SK-N-SH treated with all-trans-retinoic acid at 6 μM for 48 hours (cell line): ENCODE data around the gene RAD51B.

Experiments used
- CSDC2 ChIP-seq: fragments of 250-450 bp; sonication (Bioruptor Pico); IDR thresholded peaks from 2 replicates; pipeline ENCODE4 v1.5.0; 2020; ENCODE audit warnings: mild to moderate bottlenecking, moderate library complexity
- ESRRG ChIP-seq: fragments of 250-450 bp; sonication (Bioruptor Pico); IDR thresholded peaks from 2 replicates; pipeline ENCODE4 v1.6.1; 2021; ENCODE audit warnings: mild to moderate bottlenecking
- ISL1 ChIP-seq: fragments of 250-450 bp; sonication (Bioruptor Pico); IDR thresholded peaks from 2 replicates; pipeline ENCODE4 v2.1.2; 2022; ENCODE audit warnings: mild to moderate bottlenecking, moderate library complexity
- OSR1 ChIP-seq: fragments of 250-450 bp; sonication (Bioruptor Pico); IDR thresholded peaks from 2 replicates; pipeline ENCODE4 v1.8.0; 2022; ENCODE audit warnings: moderate library complexity, mild to moderate bottlenecking, inconsistent platforms
- PATZ1 ChIP-seq: fragments of 250-450 bp; sonication (Bioruptor Pico); IDR thresholded peaks from 2 replicates; pipeline ENCODE4 v1.8.0; 2020; ENCODE audit warnings: mild to moderate bottlenecking, moderate library complexity, borderline replicate concordance
- RARB ChIP-seq: fragments of 250-450 bp; sonication (Bioruptor Pico); IDR thresholded peaks from 2 replicates; pipeline ENCODE4 v1.8.0; 2021; ENCODE audit warnings: mild to moderate bottlenecking, moderate library complexity
- SNAI2 ChIP-seq: fragments of 250-450 bp; sonication (Bioruptor Pico); IDR thresholded peaks from 2 replicates; pipeline ENCODE4 v1.5.0; 2020; ENCODE audit warnings: mild to moderate bottlenecking, moderate library complexity
- TSHZ2 ChIP-seq: fragments of 250-450 bp; sonication (Bioruptor Pico); IDR thresholded peaks from 2 replicates; pipeline ENCODE4 v1.5.0; 2020; ENCODE audit warnings: mild to moderate bottlenecking, moderate library complexity
- ZC3H10 ChIP-seq: fragments of 250-450 bp; sonication (Bioruptor Pico); IDR thresholded peaks from 2 replicates; pipeline ENCODE4 v1.5.1; 2021; ENCODE audit warnings: mild to moderate bottlenecking, moderate library complexity
- ZFP3 ChIP-seq: fragments of 250-450 bp; sonication (Bioruptor Pico); IDR thresholded peaks from 2 replicates; pipeline ENCODE4 v1.5.0; 2020; ENCODE audit warnings: mild to moderate bottlenecking, moderate library complexity
- ZFP30 ChIP-seq: fragments of 450-650 bp; formaldehyde crosslinking; IDR thresholded peaks from 2 replicates; pipeline ENCODE4 v1.5.0; 2022; ENCODE audit warnings: mild to moderate bottlenecking, moderate library complexity
- ZNF565 ChIP-seq: fragments of 450-650 bp; formaldehyde crosslinking; conservative IDR thresholded peaks from 2 replicates; pipeline ENCODE4 v1.5.0; 2020; ENCODE audit warnings: low read depth, mild to moderate bottlenecking, moderate library complexity
- ZNF70 ChIP-seq: fragments of 450-650 bp; formaldehyde crosslinking; IDR thresholded peaks from 2 replicates; pipeline ENCODE4 v1.5.0; 2020; ENCODE audit warnings: mild to moderate bottlenecking, moderate library complexity

GRCh38 chr14:68513838-68514607 is 694.4 kb downstream of the RAD51B start:
- TF ChIP-seq ZFP3 (CRISPR knock-in tag) (no peak), OSR1 (CRISPR knock-in tag) (no peak), SNAI2 (CRISPR knock-in tag) (no peak), RARB (CRISPR knock-in tag) (no peak), CSDC2 (no peak), ZFP30 (CRISPR knock-in tag) (no peak), ZNF565 (CRISPR knock-in tag) (no peak), ESRRG (CRISPR knock-in tag) (no peak), PATZ1 (CRISPR knock-in tag) (no peak), TSHZ2 (CRISPR knock-in tag) (no peak), ZNF70 (no peak), ZC3H10 (CRISPR knock-in tag) (no peak), ISL1 (CRISPR knock-in tag) (no peak)
